GM21717 (cell line): ENCODE measurements around the gene TNS3.
A peak's percentile ranks its signal among the peaks of the same experiment; 100 is the strongest.
"Not testable (repeated sequence)": the region's sequence is repeated elsewhere in the genome, so short reads cannot be mapped to it uniquely, and the experiment has no call there.

Experiments used
- ATAC-seq: cut with Tn5 transposase; IDR thresholded peaks from one replicate; pipeline ENCODE4 v1.9.1; 2021; ENCODE audit warnings: mild to moderate bottlenecking, moderate library complexity; ENCODE audit not compliant: unreplicated experiment

TNS3 gene

GRCh38 chr7:47581804-47582763, at the start of gene TNS3:
Gene TNS3 (minus strand): TSS chr7:47582111. CDS start chr7:47439636, 142,475 bp downstream.
- no peak for ATAC-seq

GRCh38 chr7:47631711-47632110, 49.8 kb upstream of the TNS3 start:
- no peak for ATAC-seq

DNA sequence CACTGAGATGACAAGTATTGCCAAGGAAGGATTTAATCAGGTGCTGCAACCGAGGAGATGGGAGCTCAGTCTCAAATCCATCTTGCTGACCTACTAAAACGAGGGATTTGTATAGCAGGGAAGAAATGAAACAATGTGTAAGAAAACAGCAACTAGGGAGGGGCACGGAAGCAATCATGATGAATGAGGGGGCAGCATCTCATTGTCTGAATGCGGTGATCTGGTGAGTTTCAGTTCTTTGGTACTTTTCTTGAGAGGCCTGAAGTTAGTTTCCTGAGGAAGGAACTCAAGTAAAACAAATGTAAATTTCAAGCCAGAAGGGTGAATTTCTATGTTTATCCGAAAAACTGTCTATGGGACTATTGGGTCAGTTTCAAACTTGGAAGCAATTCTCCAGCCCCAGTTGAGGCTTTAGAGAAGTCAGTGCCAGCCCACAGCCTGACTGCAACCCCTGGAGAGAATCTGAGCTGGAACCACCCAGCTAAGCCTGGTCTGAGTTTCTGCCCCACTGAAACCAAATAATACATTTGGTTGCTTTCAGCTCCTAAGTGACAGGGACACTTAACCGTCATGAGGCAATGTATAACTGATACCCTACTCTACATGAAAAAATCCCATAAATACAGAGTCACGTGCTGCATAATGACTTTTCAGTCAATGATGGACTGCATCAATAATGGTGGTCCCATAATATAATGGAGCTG, 45.8 kb upstream of the TNS3 start:
- ATAC-seq = peak; percentile 73

GRCh38 chr7:47625861-47626715, 44.2 kb upstream of the TNS3 start:
- no peak for ATAC-seq

DNA sequence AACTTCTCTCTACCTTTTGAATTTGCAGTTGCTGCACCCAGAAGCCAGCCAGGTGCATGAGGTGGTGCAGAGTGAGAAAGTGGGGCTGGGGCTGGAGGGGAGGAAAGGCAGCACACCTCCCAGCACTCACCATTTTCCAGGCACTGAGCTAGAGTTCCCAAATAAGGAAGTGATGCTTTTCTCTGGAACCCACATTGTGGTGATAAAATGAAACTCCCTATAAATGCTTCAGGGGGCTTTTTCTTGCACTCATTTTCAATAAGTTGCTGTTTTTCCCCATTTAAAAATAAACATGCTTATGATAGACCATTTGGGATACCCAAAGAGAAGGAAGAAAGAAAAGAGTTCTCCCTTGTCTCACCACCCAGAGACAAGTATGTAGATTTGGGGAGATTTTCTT, 42.8 kb upstream of the TNS3 start:
- ATAC-seq = no peak

GRCh38 chr7:47622946-47623640, 41.2 kb upstream of the TNS3 start:
- ATAC-seq = no peak

GRCh38 chr7:47622586-47622945, 40.7 kb upstream of the TNS3 start:
- no peak for ATAC-seq

- ATAC-seq = no peak
Observed at GRCh38 chr7:47621979-47622561, 40.2 kb upstream of the TNS3 start.

- ATAC-seq = no peak
Observed at GRCh38 chr7:47621347-47621746, 39.4 kb upstream of the TNS3 start.

- ATAC-seq = no peak
Observed at GRCh38 chr7:47619806-47620205, 37.9 kb upstream of the TNS3 start.

DNA sequence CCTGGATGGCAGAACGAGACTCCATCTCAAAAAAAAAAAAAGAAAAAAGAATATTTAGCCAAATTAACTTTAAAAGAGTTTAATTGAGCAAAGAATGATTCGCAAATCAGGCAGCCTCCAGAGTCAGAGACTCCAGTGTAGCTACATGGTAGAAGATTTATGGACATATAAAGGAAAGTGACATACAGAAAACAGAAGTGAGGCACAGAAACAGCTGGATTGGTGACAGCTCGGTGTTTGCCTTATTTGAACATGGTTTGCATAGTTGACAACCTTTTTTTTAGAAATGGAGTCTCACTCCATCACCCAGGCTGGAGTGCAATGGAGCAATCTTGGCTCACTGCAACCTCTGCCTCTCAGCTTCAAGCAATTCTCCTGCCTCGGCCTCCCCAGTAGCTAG, 35.2 kb upstream of the TNS3 start:
- no peak for ATAC-seq

DNA sequence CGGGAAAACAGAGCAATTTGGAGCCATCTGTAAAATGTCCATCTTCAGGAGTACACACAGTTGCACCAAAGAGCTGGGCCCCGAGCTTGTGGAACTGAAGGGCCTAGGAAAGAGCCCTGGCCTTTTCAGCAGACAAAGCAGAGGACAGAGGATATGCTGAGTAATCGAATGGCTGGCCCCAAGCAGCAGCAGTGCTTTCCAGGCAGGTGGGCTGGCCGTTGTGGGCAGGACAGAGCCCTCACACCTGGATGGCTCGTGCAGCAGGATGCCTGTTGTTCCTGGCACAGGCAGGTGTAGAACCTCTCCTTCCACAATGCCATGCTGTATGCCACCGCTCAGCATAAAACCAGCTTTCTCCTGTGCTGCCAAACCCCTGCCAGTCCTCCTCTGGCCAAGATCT, 32.5 kb upstream of the TNS3 start:
- ATAC-seq = no peak

- no peak for ATAC-seq
Observed at GRCh38 chr7:47611045-47611511, 29.2 kb upstream of the TNS3 start.

- ATAC-seq = no peak
Observed at GRCh38 chr7:47610506-47611044, 28.7 kb upstream of the TNS3 start.

DNA sequence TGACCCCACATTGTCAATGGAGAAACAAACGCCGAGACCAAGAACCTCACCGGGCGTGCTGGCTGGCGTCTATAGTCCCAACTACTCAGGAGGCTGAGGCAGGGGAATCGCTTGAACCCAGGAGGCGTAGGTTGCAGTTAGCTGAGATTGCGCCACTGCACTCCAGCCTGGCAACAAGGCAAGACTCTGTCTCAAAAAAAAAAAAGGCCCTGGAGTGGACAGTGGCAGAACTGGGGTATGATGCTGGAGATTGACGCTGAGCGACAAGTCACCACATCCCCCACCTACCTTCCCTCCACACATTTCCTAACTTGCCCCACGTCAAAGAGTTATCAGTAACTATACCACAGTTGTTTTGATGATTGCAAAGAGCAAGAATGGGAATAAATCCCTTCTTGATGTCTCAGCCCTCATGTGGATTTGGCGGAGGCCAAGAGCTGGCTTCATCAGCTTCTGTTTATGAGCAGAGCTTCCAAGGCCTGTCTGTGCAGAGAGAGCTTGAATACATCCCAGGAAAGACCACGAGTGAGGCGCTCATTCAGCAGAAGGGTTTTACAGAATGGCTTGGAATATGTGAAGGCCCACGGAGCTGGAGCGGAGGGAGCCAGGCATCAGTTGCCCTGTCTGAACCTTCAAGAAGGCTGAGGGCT, 28.0 kb upstream of the TNS3 start:
- no peak for ATAC-seq

- not testable (repeated sequence) for ATAC-seq
Observed at GRCh38 chr7:47606593-47607046, 24.7 kb upstream of the TNS3 start.

DNA sequence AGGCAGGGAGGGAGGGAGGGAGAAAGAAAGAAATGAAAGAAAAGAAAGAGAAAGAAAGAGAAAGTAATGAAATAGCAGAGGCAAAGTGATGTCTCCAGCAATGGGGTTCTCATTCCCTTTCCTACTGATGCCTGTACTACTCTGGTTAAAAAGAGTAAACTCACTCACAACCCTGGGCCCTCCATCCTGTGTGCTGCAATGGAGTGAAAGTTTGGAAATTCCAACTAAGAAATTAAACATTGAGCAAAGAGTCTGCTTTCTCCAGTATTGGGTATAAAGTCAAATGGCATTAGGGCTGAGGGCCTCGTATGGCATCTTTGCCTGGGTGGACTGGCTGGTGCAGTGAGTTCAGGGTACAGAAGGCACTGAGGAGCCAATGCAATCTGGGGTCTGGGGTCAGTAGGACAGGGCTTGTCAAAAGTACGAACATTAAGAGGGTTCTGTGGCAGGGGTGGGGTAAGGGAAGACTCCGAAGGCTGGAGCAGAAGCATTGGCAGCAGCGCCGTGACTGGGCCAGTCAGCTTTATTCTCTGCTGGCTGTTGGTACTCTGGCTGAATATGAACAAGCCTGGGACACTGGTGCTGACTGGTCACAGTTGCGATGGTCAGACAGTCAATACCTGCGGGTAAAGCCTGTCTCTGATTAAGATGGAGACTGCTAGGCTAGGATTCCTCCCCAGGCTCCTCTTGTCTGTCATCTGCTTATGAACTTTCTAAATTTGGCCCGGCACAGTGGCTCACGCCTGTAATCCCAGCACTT, 24.1 kb upstream of the TNS3 start:
- ATAC-seq = no peak

DNA sequence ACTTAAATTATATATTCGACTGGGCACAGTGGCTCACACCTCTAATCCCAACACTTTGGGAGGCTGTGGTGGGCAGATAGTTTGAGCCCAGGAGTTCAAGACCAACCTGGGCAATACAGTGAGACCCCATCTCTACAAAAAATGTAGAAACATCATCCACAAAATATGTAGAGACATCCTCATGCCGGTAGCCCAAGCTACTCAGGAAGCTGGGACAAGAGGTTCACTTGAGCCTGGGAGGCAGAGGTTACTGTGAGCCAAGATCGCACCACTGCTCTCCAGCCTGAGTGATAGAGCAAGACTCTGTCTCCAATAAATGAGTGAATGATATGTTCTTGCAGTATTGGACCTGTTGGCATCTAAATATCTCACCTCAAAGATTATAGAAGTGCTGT, 22.6 kb upstream of the TNS3 start:
- no peak for ATAC-seq
